Ishikawa (cell line): ENCODE data around the gene ZNF618.

Source experiments
- CEBPB ChIP-seq: IDR thresholded peaks from 2 replicates; pipeline ENCODE4 v1.6.1; 2012
- CREB1 ChIP-seq: IDR thresholded peaks from 2 replicates; pipeline ENCODE4 v1.6.1; 2012; ENCODE audit warnings: low read depth
- EGR1 ChIP-seq: IDR thresholded peaks from 2 replicates; pipeline ENCODE4 v1.6.1; 2012
- EP300 ChIP-seq: IDR thresholded peaks from 2 replicates; pipeline ENCODE4 v1.6.1; 2012; ENCODE audit warnings: borderline replicate concordance
- FOXM1 ChIP-seq: IDR thresholded peaks from 2 replicates; pipeline ENCODE4 v1.6.1; 2012; ENCODE audit warnings: low read depth, borderline replicate concordance
- NFIC ChIP-seq: IDR thresholded peaks from 2 replicates; pipeline ENCODE4 v1.6.1; 2012
- RAD21 ChIP-seq: IDR thresholded peaks from 2 replicates; pipeline ENCODE4 v1.6.1; 2012; ENCODE audit warnings: low read depth
- TAF1 ChIP-seq: IDR thresholded peaks from 2 replicates; pipeline ENCODE4 v1.6.1; 2012; ENCODE audit warnings: low read depth, mild to moderate bottlenecking
- TEAD4 ChIP-seq: IDR thresholded peaks from 2 replicates; pipeline ENCODE4 v1.6.1; 2012
- TF ChIP-seq, protein P1 (sequence below): IDR thresholded peaks from 2 replicates; pipeline ENCODE4 v1.6.1; 2012; ENCODE audit warnings: low read depth, mild to moderate bottlenecking
- TF ChIP-seq, protein P2 (sequence below): IDR thresholded peaks from 2 replicates; pipeline ENCODE4 v1.6.1; 2012

DNA sequence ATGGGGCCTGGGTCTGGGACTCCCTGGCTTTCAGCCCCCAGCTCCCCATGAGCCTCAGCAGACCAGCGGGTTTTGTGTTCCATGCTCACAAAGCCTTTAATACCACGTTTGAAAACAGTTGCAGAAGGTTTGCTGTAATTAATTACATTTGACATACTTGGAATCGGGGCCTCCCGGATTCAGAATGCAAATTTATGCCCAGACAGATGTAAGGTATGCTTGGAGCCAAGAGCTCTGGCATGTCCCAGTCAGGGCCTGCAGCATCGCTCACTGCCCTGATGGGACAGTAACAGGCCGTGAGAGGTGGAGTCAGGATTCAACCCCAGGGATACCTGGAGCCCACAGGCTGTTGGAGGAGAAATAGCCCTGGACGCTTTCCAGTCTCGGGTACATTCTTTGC is 12.2 kb downstream of the ZNF618 start:
- no peak for TF ChIP-seq TAF1
- TF ChIP-seq, protein P1, sequence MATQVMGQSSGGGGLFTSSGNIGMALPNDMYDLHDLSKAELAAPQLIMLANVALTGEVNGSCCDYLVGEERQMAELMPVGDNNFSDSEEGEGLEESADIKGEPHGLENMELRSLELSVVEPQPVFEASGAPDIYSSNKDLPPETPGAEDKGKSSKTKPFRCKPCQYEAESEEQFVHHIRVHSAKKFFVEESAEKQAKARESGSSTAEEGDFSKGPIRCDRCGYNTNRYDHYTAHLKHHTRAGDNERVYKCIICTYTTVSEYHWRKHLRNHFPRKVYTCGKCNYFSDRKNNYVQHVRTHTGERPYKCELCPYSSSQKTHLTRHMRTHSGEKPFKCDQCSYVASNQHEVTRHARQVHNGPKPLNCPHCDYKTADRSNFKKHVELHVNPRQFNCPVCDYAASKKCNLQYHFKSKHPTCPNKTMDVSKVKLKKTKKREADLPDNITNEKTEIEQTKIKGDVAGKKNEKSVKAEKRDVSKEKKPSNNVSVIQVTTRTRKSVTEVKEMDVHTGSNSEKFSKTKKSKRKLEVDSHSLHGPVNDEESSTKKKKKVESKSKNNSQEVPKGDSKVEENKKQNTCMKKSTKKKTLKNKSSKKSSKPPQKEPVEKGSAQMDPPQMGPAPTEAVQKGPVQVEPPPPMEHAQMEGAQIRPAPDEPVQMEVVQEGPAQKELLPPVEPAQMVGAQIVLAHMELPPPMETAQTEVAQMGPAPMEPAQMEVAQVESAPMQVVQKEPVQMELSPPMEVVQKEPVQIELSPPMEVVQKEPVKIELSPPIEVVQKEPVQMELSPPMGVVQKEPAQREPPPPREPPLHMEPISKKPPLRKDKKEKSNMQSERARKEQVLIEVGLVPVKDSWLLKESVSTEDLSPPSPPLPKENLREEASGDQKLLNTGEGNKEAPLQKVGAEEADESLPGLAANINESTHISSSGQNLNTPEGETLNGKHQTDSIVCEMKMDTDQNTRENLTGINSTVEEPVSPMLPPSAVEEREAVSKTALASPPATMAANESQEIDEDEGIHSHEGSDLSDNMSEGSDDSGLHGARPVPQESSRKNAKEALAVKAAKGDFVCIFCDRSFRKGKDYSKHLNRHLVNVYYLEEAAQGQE = no peak
- no peak for TF ChIP-seq EP300
- TF ChIP-seq, protein P2, sequence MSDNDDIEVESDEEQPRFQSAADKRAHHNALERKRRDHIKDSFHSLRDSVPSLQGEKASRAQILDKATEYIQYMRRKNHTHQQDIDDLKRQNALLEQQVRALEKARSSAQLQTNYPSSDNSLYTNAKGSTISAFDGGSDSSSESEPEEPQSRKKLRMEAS = no peak
- no peak for TF ChIP-seq EGR1
- TF ChIP-seq CREB1 = no peak
- TF ChIP-seq NFIC = no peak
- no peak for TF ChIP-seq CEBPB
- no peak for TF ChIP-seq FOXM1
- TF ChIP-seq RAD21 = no peak
- no peak for TF ChIP-seq TEAD4
